ENCODE measurements around the gene CNPY1. TPM values are rescaled to one million over a fixed set of nuclear protein-coding genes. Genes with fewer than 3 reads are reported as not detected.

The CNPY1 gene
- total and polyA plus RNA-seq, 9 of the 15 experiments (the other 6 are each of a cell fraction or from before 2014, with no cell fraction given), result not detected

DNA sequence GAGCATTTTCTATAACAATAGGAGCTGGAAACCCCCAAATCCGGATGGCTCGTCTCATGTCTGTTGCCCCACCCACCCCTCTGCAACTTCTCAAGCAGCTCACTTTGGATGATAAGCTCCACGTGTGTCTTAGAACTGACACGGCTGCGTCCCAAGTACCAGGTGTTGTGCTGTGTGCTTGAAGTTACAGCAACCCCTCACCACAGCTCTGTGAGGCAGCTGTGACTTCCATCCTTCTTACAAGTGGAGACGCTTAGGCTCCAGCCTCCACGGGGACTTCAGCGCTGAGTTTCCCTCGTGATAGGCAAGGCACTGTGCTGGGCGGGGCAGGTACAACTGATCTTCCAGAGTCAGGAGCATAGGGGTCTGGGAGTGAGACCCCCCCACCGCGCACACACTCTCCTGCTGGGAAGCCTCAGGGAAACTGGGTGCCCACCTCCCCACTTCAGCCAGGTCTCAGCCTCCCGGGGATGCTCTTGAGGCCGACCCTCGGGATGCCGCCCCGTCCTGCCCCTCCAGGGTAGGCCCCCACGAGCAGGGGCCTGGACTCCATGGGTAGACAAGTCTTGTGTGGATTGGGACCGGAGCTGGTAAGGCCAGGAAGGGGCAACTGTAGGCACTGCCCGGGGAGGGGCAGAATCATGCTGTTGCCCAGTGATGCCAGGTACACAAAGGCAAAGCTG, 57.1 kb downstream of the CNPY1 start:
- Histone ChIP-seq H4K20me1 (replicated peaks; ENCODE audit: control insufficient read depth, insufficient read depth, low read length) (peaks cover 13% of the 10 kb centered on the region; the same call in 1 of the 2 replicates), H3K27ac (ENCODE audit: extremely low read depth, low read depth, low read length) (no peak overlapping the region), H3K36me3 (ENCODE audit: control insufficient read depth, insufficient read depth, low read length) (no peaks in the 10 kb centered on the region), H3K4me3 (no peak overlapping the region), H3K4me1 (replicated peaks in 1 of 2; ENCODE audit: control insufficient read depth in 2 of 2, insufficient read depth in 2 of 2, low read length in 2 of 2) (peaks cover 0 to 16% of the 10 kb centered on the region in 2 experiments; a peak in 1 of 5 replicates), H2AFZ (ENCODE audit: low read depth, low read length) (no peak overlapping the region), H3K9ac (ENCODE audit: insufficient read depth in 1 of 2, low read depth in 2 of 2, low read length in 2 of 2) (no peak overlapping the region), H3K79me2 (ENCODE audit: control insufficient read depth, insufficient read depth, low read length) (no peaks in the 10 kb centered on the region), H3K27me3 (ENCODE audit: control insufficient read depth in 2 of 2, insufficient read depth in 2 of 2, low read length in 2 of 2) (peaks cover 84 to 92% of the 10 kb centered on the region in 2 experiments), H3K9me1 (ENCODE audit: control insufficient read depth, insufficient read depth, low read length) (no peaks in the 10 kb centered on the region), H3K4me2 (ENCODE audit: insufficient read depth, low read length) (no peak overlapping the region), H3K9me3 (replicated peaks; ENCODE audit: control insufficient read depth, insufficient read depth, low read depth, low read length) (no peaks in the 10 kb centered on the region)
- ATAC-seq (no peak), FAIRE-seq (no peak), DNase-seq (ENCODE audit: extremely low read depth in 1 of 4, low spot score in 3 of 4) (no peak)
- BruUV-seq (replicated peaks), result no TSS peak
- ChIA-PET POLR2A (interaction anchor here (0.5 to 1.1 kb wide), 2 partner anchors 10 to 223 kb away, joined by 3 read pairs; no protein-coding TSS in a partner anchor), CTCF (ENCODE audit: low intra/inter-chr PET ratio) (no interaction called here)
- in situ Hi-C loops (cut with MboI) (no loop called here), intact Hi-C loops (cut with micrococcal nuclease) (no loop called here)
- TF ChIP-seq, protein P1, sequence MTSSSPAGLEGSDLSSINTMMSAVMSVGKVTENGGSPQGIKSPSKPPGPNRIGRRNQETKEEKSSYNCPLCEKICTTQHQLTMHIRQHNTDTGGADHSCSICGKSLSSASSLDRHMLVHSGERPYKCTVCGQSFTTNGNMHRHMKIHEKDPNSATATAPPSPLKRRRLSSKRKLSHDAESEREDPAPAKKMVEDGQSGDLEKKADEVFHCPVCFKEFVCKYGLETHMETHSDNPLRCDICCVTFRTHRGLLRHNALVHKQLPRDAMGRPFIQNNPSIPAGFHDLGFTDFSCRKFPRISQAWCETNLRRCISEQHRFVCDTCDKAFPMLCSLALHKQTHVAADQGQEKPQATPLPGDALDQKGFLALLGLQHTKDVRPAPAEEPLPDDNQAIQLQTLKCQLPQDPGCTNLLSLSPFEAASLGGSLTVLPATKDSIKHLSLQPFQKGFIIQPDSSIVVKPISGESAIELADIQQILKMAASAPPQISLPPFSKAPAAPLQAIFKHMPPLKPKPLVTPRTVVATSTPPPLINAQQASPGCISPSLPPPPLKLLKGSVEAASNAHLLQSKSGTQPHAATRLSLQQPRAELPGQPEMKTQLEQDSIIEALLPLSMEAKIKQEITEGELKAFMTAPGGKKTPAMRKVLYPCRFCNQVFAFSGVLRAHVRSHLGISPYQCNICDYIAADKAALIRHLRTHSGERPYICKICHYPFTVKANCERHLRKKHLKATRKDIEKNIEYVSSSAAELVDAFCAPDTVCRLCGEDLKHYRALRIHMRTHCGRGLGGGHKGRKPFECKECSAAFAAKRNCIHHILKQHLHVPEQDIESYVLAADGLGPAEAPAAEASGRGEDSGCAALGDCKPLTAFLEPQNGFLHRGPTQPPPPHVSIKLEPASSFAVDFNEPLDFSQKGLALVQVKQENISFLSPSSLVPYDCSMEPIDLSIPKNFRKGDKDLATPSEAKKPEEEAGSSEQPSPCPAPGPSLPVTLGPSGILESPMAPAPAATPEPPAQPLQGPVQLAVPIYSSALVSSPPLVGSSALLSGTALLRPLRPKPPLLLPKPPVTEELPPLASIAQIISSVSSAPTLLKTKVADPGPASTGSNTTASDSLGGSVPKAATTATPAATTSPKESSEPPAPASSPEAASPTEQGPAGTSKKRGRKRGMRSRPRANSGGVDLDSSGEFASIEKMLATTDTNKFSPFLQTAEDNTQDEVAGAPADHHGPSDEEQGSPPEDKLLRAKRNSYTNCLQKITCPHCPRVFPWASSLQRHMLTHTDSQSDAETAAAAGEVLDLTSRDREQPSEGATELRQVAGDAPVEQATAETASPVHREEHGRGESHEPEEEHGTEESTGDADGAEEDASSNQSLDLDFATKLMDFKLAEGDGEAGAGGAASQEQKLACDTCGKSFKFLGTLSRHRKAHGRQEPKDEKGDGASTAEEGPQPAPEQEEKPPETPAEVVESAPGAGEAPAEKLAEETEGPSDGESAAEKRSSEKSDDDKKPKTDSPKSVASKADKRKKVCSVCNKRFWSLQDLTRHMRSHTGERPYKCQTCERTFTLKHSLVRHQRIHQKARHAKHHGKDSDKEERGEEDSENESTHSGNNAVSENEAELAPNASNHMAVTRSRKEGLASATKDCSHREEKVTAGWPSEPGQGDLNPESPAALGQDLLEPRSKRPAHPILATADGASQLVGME (CRISPR knock-in tag; IDR thresholded peaks at IDR 0.05), result no peak
- WGBS (ENCODE audit: insufficient coverage, low coverage, missing lambda C conversion rate), result 1% methylated on average over 19 of the region's 20 CpGs

Data from K562 (cell line).